Stimulated activated CD8-positive, alpha-beta memory T cell treated with anti-CD3 and anti-CD28 coated beads, Interleukin-4, amount 100 ng/mL, for 24 hours (primary cell): ENCODE measurements around the gene KBTBD3.
"Not testable (repeated sequence)": the region's sequence is repeated elsewhere in the genome, so short reads cannot be mapped to it uniquely, and the experiment has no call there.

Experiments
- DNase-seq: peaks from one replicate; pipeline ENCODE4 v3.0.0-alpha.2; 2020; ENCODE audit warnings: low read depth

Gene KBTBD3

DNA sequence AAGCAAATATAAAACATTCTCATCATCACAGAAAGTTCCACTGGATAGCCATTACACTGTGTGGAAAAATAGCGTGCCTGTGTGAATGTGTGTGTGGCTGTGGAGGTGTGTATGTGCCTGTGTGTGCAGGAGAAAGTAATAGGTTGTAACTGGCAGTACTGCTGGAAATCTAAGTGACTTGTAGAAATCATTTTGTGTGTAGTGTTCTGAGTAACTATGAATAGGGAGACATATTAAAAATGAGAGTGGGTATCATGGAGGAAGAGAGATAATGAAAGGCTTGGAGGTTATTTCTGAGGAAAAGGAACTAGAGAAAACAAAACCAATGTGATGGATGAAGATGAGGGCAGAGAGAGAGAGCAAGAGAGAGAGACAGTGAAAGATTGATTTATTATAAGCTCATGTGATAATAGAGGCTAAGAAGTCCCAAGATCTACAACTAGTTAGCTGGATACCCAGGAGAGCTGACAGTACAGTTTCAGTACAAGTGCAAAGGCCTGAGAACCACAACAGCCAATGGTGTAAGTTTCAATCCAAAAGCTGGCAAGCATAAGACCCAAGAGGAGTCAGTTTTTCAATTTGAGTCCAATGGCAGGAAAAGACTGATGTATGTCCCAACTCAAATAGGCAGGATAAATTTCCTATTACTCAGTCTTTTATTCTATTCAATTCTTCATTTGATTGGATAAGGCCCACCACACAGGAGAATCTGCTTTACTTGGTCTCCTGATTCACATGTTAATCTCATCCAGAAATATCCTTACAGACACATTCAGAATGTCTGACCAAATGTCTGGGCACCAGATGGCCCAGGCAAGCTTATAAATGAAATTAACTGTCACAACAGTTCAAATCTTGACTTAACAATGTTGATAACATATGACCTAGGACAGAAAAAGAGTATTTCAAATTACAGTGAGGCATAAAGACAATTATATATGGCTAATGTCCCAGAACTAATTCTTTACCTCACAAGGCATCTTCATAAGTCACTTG lies 14.9 kb downstream of the KBTBD3 start:
- DNase-seq = no peak

DNA sequence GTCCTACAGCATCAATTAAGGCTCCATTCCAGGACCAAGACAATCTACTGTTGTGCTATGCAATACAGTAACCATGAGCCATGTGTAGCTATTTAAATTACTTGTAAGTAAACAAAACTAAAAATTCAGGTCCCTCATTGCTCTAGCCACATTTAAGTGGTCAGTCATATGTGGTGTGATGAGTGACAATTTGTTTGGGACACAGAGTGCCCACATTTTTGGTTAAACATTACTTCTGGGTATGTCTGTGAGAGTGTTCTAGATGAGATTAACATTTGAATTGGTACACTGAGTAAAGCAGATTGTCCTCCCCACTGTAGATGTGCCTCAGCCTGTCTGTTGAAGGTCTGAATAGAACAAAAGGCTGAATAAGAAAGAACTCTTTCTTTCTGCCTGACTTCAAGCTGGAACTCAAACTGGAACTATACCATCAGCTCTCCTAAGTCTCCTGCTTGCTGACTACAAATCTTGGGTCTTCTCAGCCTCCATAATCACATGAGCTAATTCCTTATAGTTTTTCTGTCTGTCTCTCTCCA lies 15.8 kb downstream of the KBTBD3 start:
- no peak for DNase-seq

DNA sequence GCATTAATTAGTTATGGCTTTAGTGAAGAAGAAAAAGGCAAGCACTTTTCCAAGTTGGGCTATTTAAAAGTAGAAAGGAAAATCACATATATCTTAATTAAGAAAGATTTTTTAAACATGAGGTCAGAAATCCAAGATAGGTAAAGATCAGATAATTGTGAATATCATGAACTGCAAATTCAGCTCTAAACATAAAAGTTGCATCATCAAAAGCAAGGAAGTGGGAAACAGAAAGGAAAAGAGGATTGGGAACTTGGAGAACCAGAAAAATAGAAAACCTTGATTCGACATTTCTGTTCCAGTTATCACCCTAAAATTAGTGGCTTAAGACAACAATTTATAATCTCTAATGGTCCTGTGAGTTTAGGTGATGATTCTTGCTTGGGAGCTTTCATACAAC lies 17.5 kb downstream of the KBTBD3 start:
- no peak for DNase-seq

DNA sequence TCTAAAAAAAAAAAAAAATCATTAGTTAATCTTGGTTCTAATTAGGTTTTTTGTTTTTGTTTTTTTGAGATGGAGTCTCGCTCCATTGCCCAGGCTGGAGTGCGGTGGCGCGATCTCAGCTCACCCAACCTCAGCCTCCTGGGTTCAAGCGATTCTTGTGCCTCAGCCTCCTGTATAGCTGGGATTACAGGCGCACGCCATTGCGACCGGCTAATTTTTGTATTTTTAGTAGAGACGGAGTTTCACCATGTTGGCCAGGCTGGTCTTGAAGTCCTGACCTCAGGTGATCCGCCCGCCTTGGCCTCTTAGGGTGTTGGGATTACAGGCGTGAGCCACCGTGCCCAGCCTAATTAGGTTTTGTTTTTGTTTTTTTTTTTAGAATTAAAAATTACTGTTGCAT lies 18.8 kb downstream of the KBTBD3 start:
- DNase-seq = not testable (repeated sequence)

DNA sequence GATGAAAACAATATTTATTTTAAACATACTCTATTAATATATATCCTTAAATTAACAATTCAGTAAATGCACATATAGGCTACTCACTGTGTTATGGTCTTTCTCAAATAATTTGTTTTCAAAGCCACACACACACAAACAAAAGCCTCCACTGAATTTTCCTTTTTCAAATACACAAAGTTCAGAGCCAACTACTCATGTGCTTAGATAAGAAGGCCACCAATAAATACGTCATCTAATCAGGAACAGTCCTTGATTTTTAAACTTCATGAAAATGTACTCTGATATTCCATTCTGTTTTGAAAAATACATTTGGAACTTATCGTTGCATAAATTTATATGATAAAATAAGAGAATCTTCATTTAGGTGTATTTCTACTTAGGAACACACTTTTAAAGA lies 26.0 kb downstream of the KBTBD3 start:
- no peak for DNase-seq

DNA sequence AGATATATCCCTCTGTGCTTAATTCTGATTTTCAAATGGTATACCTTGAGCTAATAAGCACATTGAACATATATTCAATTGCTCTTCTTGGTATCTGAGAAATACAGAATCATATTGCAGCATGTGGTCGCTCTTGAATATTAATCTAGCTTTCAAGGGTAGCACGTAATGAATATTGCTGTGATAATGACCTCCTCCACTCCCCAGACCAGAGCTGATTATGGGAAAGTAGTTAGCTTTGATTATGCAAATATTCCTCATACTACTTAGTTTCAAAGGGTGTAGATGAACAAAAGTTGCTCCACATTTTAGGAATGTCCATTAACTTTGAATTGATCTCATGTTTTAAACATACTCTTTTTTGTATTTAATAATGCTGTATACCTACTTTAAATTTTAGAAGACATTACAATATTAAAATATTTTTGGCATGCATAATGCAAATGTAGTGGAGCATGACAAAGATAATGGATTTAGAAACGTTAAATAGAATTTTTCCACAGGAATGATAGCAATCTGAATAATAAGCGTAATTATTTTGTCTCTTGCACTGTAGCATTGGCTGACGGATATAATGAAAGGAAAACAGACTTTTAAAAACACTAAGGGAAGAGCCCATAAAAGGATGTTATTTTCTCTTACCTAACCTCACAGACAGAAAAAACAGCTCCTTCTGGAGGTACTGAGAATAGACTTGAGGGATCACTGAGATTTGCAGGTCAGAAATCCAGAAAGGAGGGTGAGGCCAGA lies 27.2 kb downstream of the KBTBD3 start:
- DNase-seq = no peak

DNA sequence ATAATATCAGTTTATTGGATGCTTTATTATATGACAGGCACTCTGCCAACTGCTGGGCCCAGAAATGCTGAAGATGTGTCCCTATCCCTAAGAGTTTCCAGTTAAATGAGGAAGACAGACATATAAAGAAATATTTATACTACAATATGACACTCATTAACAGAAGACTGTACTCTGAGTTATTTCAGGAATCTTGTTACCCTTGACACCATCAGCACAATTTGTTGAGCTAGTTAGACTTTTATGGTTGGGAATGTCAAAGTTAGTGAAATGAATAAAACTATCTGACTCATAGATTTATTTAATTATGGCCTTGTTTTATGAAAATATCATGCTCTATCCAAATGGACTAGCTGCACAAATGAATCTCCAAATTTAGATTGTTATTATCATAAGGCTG lies 29.5 kb downstream of the KBTBD3 start:
- DNase-seq = no peak

DNA sequence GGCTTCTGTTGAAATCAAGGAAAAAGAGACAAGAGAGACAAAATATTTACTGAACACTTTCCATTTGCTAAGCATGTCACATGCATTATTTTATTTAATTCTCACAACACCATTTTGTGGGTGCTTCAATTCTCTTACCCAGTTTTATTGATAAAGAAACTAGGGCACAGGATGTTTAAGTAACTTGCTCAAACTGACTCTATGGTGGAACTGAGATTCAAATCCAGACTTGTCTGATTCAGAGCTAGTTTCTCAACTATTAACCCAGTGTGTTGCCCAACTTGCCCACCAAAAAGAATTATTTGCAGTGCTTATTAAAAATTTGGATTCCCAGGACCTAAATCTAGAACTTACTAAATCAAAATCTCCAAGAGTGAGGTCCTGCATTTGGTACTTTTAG lies 33.6 kb downstream of the KBTBD3 start:
- no peak for DNase-seq

DNA sequence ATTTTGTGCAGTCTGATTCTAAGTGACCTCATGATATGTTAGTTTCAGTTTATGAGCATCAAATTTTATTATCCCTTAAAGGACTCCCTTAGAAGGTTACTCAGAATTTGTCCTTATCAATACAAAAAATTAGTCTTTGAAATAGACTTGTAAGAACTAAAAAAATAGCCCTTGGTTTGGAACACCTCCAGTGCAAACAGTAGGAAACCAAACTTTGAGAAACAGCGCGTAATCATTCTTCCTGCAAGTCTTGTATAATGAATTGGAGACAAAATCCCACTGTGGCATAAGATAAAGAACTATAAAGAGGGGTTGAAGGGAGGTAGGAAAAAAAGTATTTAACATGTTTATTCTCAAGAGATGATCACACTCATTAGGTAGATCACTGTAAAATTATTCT lies 44.3 kb downstream of the KBTBD3 start:
- no peak for DNase-seq

DNA sequence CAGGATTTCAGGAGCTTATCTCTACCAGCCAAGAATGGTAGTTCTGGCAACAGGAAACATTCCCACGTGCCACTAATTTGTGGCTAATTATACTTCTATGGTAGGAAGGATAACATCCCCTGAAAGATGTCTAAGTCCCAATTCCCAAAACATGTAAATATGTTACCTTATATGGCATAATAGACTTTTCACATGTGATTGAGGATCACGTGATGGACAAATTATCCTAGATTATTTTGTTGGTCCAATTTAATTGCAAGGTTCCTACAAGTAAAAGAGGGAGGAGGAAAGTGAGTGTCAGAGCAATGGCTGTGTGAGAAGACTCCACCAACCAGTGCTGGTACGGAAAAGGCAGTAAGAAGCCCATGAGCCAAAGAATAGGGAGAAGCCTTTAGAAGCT lies 45.2 kb downstream of the KBTBD3 start:
- no peak for DNase-seq

DNA sequence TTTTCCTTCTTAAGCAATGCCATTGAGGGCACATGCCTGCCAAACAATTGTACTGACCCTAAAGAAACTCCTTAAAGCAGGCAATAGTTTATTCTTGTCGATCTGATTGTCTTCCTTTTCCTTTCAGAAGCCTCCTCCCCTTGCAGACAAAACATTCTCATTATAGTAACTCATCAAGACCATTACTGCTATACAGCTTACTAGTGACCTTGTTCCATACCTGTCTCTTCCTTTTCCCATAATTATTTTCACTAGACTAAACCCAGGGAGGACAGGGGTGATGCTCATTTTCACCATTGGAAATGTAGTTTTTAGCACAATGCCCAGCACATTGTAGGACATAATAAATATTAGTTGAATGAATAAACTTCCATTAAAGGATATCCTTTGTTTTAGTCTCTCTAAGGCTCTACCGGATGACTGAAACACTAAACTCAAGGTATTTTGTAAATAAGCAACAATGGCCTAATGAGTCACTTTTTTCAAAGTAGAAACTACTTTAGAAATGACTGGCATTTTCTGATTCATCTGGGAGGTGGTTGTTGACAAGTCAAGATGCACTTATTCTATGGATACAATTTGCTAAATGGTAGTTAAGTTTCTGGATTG lies 45.8 kb downstream of the KBTBD3 start:
- DNase-seq = no peak

DNA sequence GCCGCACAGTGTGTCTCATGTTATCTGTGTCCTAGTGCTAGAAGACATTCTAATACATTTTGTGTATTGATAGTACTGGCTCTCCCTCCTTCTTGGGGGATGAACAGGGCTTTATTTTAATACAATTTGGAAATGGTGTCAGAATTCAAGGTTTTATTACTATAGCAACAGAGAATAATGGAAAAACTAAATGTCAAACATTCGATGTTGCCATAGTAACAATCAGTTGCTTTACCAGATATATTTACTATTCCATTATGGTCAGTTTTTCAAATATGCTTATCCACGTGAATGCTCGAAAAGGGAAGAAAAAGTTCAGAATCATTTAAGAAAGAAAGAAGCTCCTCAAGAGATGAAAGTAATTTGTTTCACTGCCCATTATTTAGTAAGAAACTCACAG lies 46.5 kb downstream of the KBTBD3 start:
- DNase-seq = no peak

DNA sequence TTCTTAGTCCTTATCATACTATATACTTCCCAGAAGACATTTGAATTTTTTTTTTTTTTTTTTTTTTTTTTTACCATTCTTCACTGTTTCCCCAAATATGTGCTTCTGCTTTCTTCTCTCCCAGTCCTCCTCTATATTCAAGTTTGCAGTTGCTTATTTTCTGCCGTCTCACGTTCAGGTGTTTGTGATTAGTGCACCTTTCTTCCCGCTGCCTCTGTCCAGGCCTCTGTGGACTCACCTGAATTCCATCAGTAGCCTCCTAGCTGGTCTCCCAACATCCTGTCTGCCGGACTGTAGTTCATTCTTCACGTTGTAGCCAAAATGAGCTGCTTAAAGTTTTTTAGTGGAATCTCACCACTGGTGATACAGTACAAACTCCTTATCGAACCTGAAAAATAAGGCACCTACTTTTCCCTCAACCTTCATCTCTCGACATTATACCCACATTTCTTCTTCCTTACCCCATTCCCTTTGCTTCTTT lies 54.3 kb downstream of the KBTBD3 start:
- no peak for DNase-seq

DNA sequence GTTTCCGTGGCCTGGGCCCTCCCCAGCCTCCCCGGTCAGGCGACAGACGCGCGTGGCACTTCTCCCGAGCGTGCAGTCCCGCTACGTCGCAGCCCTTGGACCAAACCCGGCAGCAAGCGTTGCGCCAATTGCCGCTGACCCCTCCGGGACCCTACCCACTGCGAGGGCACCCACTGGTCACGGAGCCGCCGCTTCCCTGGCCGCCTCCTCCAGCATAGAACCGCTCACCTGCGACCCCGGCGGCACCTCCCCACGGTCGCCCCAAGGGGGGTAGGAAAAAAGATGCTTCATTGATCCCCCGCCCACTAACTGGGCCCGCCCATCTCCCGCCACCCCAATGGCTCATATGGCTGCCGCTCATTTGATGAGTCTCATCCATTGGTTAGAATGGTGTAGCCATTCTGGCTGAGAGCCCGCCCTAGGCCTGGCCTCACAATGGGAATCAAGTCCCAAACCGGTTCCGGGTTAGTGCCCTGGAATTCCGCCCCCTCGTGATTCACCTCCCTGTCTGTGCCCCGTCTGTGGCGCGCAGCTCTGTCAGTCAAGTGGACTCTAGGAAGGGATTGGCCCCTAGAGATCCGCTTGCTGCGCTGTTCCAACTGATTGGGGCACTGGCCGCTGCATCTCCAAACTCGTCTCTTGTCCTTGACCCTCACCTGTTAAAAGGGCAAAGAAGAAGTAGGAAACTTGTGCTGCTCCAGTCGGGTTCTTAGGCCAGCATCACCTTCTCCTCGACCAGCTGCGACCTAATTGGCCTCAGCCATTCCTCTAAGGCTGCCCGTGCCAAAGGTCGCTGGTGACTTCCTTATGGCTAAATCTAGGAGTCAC lies 55.0 kb downstream of the KBTBD3 start, which contains the start of gene MSANTD4:
Gene MSANTD4 (minus strand): TSS at position 274 of the 828 bp plus-strand sequence. CDS start 11,323 bp downstream, outside the sequence.
- peak; percentile 93 for DNase-seq

DNA sequence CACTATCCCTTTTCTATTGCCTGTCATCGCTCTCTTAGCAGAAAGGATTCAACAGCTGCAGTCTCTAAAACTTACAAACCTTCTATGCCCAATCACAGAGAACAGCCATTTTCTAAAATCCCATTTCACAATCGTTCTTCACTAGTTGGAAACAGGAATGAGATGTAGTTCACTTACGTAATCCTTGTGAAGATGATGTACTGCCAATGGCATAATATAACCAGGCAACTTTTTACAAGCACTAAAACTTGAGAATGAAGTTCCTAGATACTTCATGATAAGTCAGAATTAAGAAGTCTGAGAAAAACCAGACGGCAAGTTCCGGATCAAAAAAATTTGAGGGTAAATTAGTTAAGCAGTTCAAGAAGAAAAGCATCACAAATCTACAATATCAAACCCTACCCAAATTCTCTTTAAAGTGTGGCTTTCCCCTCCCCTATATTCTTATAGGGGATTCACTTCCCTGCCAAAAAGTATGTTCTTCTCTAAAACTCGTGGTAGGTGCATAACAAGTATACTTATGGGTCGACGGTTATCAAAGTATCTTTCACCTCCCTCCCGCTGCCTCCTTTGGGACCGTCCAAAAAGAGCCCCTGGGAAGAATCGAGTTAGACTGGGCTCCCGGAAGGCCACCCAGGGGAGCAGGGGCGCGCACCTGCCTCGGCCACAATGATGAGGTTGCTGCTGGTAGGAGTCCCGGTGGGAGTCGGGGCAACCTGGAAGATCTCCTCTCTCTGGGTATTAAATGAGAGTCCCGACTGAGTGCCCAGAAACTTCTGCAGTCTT lies 55.8 kb downstream of the KBTBD3 start:
- DNase-seq = no peak

DNA sequence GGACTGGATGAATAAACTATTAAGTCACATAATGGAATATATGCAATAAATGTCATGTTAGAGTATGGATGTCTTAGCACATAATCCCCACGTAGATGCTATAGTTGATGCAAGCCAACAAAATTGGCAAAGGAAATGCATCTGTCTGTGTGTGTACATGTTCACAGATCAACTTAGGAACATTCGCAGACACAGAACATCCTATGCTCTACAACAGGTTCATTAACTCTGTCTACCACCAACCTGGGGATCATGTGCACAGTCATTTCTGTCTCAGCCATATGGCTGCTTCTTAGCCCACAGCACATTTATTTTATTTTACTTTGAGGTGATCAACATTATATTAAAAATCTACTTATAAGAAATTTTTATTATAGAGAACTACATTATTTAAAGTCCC lies 60.1 kb downstream of the KBTBD3 start:
- no peak for DNase-seq

DNA sequence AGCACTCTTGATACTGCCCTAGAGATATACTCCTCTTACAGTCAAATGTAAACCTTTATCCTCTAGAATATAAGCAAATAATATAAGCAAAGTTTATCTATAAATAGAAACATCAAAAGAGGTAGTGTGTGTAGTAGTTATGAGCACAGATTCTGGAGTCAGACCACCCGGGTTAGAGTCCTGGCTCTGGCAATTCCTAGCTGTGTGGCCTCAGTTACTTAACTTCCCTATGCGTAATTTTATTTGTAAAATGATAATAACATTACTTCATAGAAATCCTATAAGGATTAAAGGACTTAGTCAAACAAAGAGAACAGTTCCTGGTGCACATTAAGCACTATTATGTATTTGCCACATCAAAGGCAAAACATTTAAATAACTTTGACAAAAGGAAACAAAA lies 62.1 kb downstream of the KBTBD3 start:
- DNase-seq = no peak

DNA sequence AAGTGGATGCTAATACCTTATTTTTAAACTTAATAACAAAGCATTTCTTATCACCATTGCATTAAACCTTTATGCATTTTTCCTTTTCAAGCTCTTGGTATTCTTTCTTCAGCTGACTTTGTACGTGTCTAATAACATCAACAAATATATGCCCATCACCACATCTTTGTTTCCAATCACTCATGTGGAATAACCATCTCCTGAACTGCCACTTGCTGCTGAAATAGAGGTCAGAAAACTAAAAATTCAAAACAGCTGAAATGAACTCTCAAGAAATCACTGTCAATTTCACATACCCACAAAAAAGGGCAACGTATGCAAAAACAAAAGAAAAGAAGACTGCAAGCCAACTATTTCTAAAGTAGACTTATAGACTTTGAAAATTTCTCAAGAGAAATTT lies 62.5 kb downstream of the KBTBD3 start:
- no peak for DNase-seq

DNA sequence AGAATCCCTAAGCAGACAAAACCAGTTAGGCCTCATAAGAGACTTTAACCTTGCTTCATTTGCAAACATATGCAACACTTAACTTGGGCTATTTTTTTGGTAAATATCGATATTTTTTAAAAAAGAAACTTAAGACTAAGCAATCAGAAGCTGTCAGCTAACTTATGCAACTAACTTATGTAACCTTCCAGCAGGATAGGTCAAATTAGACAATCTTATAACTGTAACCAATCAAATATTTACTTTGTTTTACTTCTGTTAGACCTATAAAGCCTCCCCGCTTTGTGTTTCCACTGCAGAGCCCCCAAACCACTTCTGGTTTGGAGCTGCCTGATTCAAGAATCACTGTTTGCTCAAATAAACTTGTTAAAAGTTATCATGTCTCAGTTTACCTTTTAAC lies 63.1 kb downstream of the KBTBD3 start:
- DNase-seq = no peak

DNA sequence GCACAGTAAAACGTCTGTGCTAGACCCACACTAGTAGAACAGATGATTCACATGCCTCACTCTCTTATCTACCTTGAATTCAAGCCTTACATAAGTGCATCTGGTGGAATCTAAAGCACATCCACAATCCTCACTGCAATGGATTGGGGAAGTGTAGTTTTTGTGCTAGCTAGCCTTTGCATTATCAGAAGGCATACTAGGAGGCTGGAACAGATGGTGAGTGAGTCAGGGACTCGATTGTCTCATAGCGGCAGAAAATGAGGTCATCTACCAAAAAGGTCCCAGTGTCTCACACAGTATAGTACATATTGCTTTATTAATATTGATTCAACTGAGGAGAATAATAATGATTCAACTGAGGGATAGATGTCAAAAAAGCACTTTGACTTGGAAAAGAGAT lies 64.4 kb downstream of the KBTBD3 start:
- no peak for DNase-seq

DNA sequence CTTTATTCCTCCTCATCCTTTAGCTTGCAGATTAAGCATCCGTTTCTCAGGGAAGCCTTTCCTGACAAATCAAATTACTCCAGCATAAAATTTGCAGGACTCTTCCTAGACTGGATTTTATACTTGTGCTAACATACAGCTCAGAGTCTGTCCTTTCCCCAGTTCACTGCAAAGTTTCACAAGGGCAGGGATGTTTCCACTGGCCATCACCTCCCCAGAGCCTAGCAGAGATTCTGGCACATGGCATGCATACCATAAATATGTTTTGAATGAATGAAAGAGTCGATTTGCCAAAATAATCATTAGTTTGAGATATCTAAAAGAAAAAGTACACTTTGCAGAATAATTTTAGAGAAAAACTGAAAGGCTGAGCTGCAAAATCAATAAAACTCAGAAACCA lies 65.7 kb downstream of the KBTBD3 start:
- no peak for DNase-seq
